HG03060 (cell line): ENCODE measurements around the gene XIRP2.

Source experiments
- ATAC-seq: cut with Tn5 transposase; IDR thresholded peaks from one replicate; pipeline ENCODE4 v1.9.1; 2021; ENCODE audit warnings: low read depth, moderate number of reproducible peaks; ENCODE audit not compliant: unreplicated experiment

The XIRP2 gene, protein sequence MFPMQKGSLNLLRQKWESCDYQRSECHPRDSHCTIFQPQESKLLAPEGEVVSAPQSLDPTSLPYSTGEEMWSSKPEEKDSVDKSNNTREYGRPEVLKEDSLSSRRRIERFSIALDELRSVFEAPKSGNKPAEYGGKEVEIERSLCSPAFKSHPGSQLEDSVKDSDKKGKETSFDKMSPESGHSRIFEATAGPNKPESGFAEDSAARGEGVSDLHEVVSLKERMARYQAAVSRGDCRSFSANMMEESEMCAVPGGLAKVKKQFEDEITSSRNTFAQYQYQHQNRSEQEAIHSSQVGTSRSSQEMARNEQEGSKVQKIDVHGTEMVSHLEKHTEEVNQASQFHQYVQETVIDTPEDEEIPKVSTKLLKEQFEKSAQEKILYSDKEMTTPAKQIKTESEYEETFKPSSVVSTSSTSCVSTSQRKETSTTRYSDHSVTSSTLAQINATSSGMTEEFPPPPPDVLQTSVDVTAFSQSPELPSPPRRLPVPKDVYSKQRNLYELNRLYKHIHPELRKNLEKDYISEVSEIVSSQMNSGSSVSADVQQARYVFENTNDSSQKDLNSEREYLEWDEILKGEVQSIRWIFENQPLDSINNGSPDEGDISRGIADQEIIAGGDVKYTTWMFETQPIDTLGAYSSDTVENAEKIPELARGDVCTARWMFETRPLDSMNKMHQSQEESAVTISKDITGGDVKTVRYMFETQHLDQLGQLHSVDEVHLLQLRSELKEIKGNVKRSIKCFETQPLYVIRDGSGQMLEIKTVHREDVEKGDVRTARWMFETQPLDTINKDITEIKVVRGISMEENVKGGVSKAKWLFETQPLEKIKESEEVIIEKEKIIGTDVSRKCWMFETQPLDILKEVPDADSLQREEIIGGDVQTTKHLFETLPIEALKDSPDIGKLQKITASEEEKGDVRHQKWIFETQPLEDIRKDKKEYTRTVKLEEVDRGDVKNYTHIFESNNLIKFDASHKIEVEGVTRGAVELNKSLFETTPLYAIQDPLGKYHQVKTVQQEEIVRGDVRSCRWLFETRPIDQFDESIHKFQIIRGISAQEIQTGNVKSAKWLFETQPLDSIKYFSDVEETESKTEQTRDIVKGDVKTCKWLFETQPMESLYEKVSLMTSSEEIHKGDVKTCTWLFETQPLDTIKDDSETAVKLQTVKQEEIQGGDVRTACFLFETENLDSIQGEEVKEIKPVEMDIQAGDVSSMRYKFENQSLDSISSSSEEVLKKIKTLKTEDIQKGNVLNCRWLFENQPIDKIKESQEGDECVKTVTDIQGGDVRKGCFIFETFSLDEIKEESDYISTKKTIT (N-terminal part only)

DNA sequence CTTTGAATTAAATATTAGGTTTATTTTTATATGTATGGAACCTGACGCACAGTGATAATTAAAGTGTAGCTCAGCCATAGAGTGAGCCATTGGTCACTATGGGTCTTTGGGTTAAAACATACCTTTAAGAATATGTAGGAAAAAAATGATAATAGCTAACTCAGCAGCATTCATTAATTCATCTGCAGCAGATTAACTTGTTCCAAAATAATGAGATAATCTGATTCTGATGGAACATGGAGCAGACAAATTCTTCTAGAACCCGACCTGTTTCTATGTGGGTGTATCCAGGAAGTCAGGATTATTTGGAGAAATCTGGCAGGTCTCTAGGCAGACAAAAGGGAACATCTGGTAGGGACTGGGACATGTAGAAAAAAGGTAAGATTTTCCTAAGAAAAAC lies at the start of gene XIRP2:
XIRP2 (plus strand) TSS at position 301 of the 400 bp plus-strand sequence. CDS start 15,003 bp downstream, outside the sequence.
- ATAC-seq, result no peak

GRCh38 chr2:166841152-166841551 lies 47.1 kb upstream of the XIRP2 start:
- ATAC-seq, result no peak

GRCh38 chr2:166841679-166842078 lies 46.6 kb upstream of the XIRP2 start:
- ATAC-seq, result no peak

GRCh38 chr2:166844111-166844510 lies 44.2 kb upstream of the XIRP2 start:
- no peak for ATAC-seq

DNA sequence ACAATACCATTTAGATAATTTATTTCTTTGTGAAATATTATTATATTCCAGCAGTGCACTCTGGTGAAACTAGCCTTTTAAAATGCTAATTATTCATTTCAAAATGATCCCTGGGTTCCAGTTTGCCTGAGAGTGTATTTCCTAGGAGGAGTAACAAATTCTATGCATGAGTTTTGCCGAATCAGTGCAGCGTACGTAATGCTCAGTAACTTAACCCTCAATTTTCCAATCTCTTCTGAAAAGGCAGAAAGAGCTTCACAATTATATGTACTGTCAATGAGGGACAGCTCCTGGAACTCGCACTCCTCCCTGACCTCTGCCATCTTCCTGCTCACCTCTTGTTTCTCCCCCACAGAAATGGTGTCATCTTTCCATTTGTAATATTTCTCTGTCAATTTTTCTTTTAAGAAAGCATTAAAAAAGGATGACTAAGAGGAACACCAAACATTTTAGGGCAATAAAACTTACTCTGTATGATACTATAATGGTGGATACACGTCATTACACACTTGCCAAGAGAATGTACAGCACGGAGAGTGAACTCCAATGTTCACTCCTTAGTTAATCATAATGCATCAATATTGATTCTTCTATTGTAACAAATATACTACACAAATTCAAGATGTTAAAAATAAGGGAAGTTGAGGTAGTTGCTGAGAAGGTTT lies 25.7 kb upstream of the XIRP2 start:
- no peak for ATAC-seq

DNA sequence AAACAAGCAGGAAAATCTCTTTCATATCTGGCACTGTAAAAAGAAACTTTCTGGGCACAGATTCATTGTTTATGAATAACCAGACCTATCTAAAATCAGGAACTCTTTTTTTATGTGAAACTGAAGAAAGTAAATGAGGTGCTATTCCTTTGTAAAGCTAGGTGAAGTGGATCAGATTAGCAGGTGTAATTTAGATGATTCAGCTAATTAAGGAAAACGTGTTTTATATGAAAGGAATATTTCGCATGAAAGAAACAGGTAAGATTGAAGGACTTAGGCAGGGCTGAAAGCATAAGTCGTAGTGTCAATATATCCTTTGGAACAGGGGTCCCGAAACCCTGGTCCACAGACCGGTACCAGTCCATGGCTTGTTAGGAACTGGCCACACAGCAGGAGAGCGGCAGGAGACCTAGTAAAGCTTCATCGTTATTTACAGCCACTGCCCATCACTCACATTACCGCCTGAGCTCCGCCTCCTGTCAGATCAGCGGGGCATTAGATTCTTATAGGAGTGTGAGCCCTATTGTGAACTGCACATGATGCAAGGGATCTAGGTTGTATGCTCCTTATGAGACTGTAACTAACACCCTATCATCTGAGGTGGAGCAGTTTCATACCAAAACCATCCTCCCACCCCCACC lies 20.3 kb upstream of the XIRP2 start:
- ATAC-seq, result no peak

DNA sequence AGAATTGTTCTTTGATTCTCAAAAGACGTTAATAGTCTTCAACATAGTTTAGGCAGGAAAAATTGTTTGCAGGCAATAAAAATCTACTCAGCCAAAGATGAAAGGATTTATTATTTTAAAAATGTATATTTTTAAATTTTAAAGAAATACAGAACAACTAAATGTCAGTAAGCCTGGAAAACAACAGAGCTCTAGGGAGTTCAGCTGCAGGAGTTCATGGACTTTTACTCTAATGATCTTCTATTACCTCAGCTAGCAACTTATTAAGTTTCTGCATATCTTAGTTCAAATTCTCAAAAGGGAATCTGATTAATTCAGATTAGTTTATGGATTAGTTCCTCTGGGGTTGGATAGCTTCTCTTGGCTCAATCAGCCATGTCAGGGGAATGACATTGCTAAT lies 17.9 kb upstream of the XIRP2 start:
- ATAC-seq, result no peak

DNA sequence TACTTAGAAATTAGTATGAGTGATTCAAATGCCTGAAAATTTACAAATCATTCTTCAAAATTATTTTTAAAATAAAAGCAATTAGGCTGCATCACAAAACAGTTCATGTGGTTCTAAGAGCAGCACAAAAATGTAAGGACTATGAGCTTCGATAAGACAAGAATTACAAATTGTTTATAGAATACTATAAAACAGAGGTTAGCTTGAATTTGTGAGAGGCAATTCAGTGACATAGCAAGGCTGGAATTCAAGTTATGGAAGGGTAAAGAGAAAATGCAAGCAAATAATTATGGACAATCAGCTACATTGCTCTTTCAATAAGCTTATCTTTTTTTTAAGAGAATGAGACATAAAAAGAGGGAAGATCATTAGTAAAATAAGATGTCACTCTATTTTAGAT lies 7.1 kb upstream of the XIRP2 start:
- no peak for ATAC-seq

- no peak for ATAC-seq
Measured at GRCh38 chr2:166882851-166883250, 5.4 kb upstream of the XIRP2 start.

GRCh38 chr2:166891727-166892126 lies 3.4 kb downstream of the XIRP2 start:
- ATAC-seq, result no peak

GRCh38 chr2:166892397-166892796 lies 4.1 kb downstream of the XIRP2 start:
- ATAC-seq, result no peak

- ATAC-seq, result no peak
Measured at GRCh38 chr2:166895243-166895642, 7.0 kb downstream of the XIRP2 start.

- ATAC-seq, result no peak
Measured at GRCh38 chr2:166897666-166898065, 9.4 kb downstream of the XIRP2 start.

DNA sequence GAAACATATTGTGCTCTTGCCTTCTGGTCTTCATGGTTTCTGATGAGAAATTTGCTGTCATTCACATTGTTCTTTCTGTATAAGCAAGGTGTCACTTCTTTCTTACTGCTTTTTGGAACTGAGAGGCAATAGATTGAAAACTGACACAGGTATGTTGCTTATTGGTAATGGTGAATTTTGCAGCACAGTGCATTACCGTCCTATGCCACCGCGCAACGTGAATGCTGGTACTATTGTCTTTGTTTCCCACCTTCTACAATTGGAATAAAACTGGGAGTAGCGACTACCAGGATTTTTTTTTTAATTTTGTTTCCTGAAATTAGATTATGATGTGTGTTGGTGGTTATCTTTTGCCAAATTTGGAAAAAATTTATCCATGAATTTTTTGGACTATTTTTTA lies 11.4 kb downstream of the XIRP2 start:
- ATAC-seq, result no peak

GRCh38 chr2:166900700-166901099 lies 12.4 kb downstream of the XIRP2 start:
- ATAC-seq, result no peak

- no peak for ATAC-seq
Measured at GRCh38 chr2:166901336-166901735, 13.1 kb downstream of the XIRP2 start.

DNA sequence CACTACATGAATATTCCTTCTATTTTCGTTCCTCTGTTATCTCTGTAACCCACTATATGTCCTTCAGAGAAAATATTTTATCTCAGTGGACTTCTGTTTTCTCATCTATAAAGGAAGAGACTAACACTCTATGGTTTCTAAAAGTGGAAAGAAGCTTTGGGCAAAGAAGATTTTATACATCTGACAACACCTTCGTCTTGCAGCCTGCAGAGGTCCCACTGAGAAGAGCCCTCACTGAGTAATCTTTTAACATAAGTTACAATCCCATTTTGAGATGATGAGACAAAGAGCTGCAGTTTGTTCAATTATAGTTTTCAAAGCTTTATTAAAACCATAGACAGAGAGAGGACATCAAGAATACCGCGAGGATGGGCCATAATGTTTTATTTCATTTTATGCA lies 28.7 kb downstream of the XIRP2 start:
- ATAC-seq, result no peak

DNA sequence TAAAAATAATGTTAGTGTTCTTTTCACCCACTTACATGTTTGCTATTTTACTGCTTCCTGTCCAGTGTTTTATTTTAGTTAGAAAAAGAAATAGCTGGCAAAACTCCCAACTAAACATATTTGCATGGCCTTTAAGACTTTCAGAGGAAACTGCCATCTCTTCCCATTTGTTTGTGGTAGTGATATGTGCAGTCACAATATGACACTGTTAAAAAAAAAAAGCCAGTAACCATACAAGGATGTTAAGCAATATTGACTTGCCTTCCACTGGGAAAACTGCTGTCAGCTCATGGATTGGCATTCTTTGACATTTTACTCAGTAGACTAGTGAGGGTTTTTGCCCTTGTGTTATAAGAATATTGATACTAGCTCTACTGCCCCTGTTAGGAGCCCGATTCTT lies 29.1 kb downstream of the XIRP2 start:
- no peak for ATAC-seq

- ATAC-seq, result no peak
Measured at GRCh38 chr2:166921261-166921896, 33.1 kb downstream of the XIRP2 start.
